DMS 273 (cell line): ENCODE measurements around the gene ALDH8A1.

ENCODE experiments used
- DNase-seq: peaks from one replicate; lab custom pipeline; 2025; ENCODE audit not compliant: unreplicated experiment; lab: John Stamatoyannopoulos, UW

Gene ALDH8A1

DNA sequence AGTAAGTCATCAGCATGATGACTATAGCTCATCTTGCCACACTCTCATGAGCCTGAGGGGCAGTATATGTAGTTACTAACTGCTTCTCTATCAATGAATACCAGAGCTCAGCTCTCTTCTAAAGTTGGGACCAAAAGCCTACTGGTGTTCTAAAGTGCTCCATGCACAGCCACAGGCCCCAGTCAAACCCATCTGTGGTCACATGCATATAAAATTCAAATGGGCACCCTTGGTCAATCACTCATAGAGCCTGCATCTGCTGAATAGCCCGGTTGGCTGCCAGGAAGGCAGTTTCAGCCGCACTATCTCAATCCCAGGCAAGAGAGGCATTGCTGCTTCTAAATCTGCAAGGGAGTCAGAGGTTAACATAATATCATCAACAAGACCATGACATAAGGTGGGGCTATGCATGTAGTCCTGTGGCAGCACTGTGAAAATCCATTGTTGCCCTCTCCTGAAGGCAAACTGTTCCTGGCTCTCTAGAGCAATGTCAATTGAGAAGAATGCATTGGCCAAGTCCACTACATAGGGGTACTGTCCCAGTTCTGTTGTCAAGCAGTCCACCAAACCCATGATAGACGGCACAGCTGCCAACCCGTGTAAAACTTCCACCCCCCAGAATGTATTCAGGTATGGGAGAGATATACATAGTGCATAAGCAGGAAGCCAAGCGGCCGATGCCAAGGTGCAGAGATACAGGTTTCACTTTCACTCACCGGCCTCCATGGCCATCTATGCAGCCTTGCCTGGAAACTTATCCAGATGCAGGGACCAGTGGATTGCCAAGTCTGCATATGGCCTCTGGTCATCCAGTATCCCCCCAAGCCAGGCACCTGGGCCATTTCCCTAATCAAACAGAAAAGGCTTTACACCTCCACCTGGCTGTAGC, 76.2 kb downstream of the ALDH8A1 start:
- DNase-seq: no peak

DNA sequence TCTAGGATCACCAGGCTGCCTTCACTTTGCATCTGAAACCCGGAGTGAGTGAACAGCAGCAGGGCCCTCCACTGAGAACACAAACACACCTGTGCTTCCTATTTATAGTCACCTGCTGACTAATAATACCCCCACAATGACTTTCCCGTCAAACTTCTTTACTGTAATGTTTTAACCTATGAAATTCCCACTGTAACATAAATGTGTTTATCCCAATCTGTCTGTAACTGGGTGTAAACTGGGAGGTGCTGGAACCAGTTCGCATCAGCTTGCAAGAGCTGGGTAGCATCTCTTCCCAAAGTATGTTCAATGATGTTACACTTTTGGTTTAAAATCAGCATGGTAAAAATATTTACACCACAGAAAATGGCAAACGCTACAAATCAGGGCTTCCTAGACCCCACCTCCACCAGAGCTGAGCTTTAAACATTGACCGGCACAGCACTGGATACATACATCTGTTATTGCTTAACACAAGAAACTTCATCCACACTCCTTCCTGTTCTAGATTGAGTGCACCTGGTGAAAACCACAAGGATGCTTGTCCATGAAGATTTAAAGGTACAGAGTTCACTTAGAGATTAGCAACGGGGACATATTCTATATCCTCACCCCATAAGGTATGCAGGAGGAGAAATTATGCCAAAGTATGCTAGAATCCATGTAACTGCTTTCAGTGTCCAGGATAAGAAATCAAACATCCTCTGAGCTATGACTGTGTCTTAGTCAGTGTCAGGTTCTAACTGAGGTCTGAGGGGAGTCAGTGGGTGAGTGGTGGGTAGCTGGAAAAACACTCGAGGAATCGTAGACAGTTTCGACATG, 79.0 kb downstream of the ALDH8A1 start:
- no peak for DNase-seq

DNA sequence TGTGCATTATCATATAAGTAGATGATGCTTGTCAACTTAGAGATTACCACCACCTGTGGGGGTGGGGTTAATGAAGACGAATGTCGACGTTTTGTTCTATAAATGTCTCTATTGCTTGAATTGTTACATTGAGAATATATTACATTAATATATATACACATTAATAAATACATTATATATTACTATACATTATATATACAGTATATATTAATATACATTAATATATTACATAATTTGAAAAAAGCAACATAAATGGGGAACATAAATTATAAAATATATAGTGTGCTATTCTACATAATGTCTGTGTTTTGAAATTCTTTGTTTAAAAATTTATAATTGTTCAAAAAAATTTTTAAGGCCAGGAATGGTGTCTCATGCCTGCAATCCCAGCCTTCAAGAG, 81.1 kb downstream of the ALDH8A1 start:
- DNase-seq: no peak
